ENCODE data around the gene QRICH1. TPM values are rescaled to one million over a fixed set of nuclear protein-coding genes. Genes with fewer than 3 reads are reported as not detected.

The QRICH1 gene
- total RNA-seq, 1 experiment from 2014 or later, result 87.5 TPM

DNA sequence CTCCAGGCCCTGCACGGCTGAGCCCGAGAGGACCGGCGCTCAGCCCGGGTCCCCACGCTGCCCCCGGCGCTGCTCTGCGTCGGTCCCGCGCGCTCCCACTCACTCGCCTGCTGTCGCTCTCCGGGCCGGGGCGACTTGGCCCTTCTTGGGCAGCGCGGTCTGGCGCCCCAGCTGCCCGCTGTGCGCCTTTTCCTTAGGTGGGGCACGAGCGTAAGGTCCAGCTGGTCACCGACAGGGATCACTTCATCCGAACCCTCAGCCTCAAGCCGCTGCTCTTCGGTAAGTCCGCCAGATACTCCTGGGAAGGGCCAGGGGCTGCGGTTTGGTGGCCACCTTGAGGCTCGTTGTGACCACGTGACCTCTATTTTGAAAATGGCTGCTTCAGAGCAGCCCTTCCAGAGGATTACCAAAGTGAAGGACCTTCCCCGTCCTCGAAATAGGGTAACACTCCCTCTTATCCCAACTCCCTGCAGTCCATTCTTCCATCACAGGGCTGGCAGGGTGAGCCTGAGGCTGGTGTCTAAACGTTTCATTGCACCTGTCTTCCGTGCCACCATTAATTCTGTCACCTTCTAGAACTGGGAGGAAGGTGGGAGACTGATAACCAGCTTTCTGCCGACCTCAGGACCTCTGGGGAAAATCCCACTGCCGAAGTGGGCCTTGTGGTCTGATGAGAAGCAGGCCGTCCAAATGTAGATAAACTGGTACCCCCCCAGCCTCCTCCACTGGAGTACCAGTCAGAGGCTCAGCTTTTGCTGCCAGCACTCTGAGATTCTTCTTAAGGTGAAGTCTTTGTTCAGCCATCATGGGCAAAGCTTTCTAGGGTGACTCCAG lies 103.0 kb downstream of the QRICH1 start:
- Histone ChIP-seq H3K27me3 (ENCODE audit: insufficient read depth, low read depth) (no peaks in the 10 kb centered on the region), H3K4me1 (replicated peaks; ENCODE audit: insufficient read depth) (peaks cover 18% of the 10 kb centered on the region), H3K4me3 (peak overlapping the region; percentile 78), H3K9me2 (ENCODE audit: insufficient read depth) (no peaks in the 10 kb centered on the region), H4K20me1 (ENCODE audit: insufficient read depth) (no peaks in the 10 kb centered on the region), H3F3A (ENCODE audit: insufficient read depth, low read depth) (peaks cover 28% of the 10 kb centered on the region; the same call in 1 of the 2 replicates), H2AFZ (peak overlapping the region; percentile 91), H3K9me3 (ENCODE audit: insufficient read depth, low read depth) (no peaks in the 10 kb centered on the region), H3K36me3 (ENCODE audit: low read depth) (no peaks in the 10 kb centered on the region), H3K27ac (no peak overlapping the region), H3K4me2 (peak overlapping the region; percentile 88), H3K79me2 (ENCODE audit: low read depth) (peaks cover 38% of the 10 kb centered on the region)
- ChIA-PET CTCF (no interaction called here), POLR2A (ENCODE audit: unreplicated experiment) (interaction anchor here (0.6 to 0.7 kb wide), 3 partner anchors 39 to 411 kb away, joined by 3 to 9 read pairs (median 5); partner anchors contain the start of gene ARIH2)
- BruUV-seq (replicated peaks), result TSS peak; percentile 40
- peak in 1 of 2 experiments; percentile 18 for DNase-seq
- intact Hi-C loops (cut with micrococcal nuclease; ENCODE audit: unreplicated experiment), result no loop called here
- TF ChIP-seq, protein P1, sequence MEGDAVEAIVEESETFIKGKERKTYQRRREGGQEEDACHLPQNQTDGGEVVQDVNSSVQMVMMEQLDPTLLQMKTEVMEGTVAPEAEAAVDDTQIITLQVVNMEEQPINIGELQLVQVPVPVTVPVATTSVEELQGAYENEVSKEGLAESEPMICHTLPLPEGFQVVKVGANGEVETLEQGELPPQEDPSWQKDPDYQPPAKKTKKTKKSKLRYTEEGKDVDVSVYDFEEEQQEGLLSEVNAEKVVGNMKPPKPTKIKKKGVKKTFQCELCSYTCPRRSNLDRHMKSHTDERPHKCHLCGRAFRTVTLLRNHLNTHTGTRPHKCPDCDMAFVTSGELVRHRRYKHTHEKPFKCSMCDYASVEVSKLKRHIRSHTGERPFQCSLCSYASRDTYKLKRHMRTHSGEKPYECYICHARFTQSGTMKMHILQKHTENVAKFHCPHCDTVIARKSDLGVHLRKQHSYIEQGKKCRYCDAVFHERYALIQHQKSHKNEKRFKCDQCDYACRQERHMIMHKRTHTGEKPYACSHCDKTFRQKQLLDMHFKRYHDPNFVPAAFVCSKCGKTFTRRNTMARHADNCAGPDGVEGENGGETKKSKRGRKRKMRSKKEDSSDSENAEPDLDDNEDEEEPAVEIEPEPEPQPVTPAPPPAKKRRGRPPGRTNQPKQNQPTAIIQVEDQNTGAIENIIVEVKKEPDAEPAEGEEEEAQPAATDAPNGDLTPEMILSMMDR (conservative IDR thresholded peaks at IDR 0.05), result no peak
- TF ChIP-seq EZH2 (IDR thresholded peaks at IDR 0.05; ENCODE audit: low read depth), result no peak

GRCh38 chr3:48989796-48990635 lies 103.9 kb downstream of the QRICH1 start, which contains the start of gene P4HTM:
Gene P4HTM (plus strand): TSS chr3:48990241. CDS start chr3:48990257, 16 bp downstream.
- Histone ChIP-seq H4K20me1 (ENCODE audit: insufficient read depth) (no peaks in the 10 kb centered on the region), H3K27ac (peak within 1 kb of the TSS; percentile 48; the same call in 1 of the 2 replicates), H3K79me2 (ENCODE audit: low read depth) (peaks cover 38% of the 10 kb centered on the region), H3K4me2 (peak within 1 kb of the TSS; percentile 88), H3K36me3 (ENCODE audit: low read depth) (no peaks in the 10 kb centered on the region), H3K4me3 (peak within 1 kb of the TSS; percentile 78), H3K9me3 (ENCODE audit: insufficient read depth, low read depth) (no peaks in the 10 kb centered on the region), H3K27me3 (ENCODE audit: insufficient read depth, low read depth) (no peaks in the 10 kb centered on the region), H3F3A (ENCODE audit: insufficient read depth, low read depth) (peaks cover 29% of the 10 kb centered on the region; the same call in 1 of the 2 replicates), H3K4me1 (replicated peaks; ENCODE audit: insufficient read depth) (peaks cover 18% of the 10 kb centered on the region), H2AFZ (peak within 1 kb of the TSS; percentile 91), H3K9me2 (ENCODE audit: insufficient read depth) (no peaks in the 10 kb centered on the region)
- TF ChIP-seq, protein P1 (conservative IDR thresholded peaks at IDR 0.05), result no peak; the same call in 1 of the 2 replicates
- TF ChIP-seq EZH2 (IDR thresholded peaks at IDR 0.05; ENCODE audit: low read depth), result no peak
- CTCF ChIA-PET, result interaction anchor here (0.6 to 3.5 kb wide), 2 partner anchors 17 to 431 kb away, joined by 3 to 17 read pairs; partner anchors contain the start of gene WDR6
- intact Hi-C loops (cut with micrococcal nuclease; ENCODE audit: unreplicated experiment), result loop anchor here (2.0 kb wide), 2 partner anchors 25 to 459 kb away; no protein-coding TSS in a partner anchor
- peak; percentile 64 to 82 for DNase-seq
- no TSS peak for BruUV-seq (replicated peaks)
- POLR2A ChIA-PET (ENCODE audit: unreplicated experiment), result interaction anchor here (0.5 to 0.9 kb wide), 4 partner anchors 17 to 40 kb away, joined by 4 to 12 read pairs (median 4); partner anchors contain the start of gene WDR6
